HTERT RPE-1 (cell line): ENCODE data around the gene MAT1A.
"Not testable (repeated sequence)": the region's sequence is repeated elsewhere in the genome, so short reads cannot be mapped to it uniquely, and the experiment has no call there.

ENCODE experiments used
- in situ Hi-C: fragments of 300-500 bp; cut with MboI; formaldehyde crosslinking; loops from 4 replicates; pipeline ENCODE4 v1.14.3; 2020; ENCODE audit warnings: low sequenced_read_pairs

Gene MAT1A

GRCh38 chr10:80233871-80234270 lies 55.6 kb downstream of the MAT1A start:
- in situ Hi-C loops: not testable (repeated sequence)

DNA sequence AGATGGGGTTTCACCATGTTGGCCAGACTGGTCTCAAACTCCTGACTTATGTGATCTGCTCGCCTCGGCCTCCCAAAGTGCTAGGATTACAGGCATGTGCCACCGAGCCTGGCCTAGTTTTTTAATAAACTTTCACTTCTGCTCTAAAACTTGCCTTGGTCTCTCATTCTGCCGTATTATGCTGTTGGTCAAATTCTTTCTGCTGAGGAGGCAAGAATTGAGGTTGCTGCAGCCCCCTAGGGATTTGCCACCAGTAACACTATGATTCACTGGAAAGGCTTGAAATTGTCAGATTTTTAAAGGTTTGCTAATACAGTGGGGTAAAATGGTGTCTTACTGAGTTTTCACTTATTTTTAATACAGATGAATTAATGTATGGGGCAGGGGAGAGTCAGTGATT lies 62.7 kb downstream of the MAT1A start:
- in situ Hi-C loops: not testable (repeated sequence)

DNA sequence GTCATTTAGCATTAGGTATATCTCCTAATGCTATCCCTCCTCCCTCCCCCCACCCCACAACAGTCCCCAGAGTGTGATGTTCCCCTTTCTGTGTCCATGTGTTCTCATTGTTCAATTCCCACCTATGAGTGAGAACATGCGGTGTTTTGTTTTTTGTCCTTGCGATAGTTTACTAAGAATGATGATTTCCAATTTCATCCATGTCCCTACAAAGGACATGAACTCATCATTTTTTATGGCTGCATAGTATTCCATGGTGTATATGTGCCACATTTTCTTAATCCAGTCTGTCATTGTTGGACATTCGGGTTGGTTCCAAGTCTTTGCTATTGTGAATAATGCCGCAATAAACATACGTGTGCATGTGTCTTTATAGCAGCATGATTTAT lies 66.4 kb downstream of the MAT1A start:
- in situ Hi-C loops: not testable (repeated sequence)
